ENCODE data around the gene UBE2A.
A peak's percentile ranks its signal among the peaks of the same experiment; 100 is the strongest.

Gene UBE2A

DNA sequence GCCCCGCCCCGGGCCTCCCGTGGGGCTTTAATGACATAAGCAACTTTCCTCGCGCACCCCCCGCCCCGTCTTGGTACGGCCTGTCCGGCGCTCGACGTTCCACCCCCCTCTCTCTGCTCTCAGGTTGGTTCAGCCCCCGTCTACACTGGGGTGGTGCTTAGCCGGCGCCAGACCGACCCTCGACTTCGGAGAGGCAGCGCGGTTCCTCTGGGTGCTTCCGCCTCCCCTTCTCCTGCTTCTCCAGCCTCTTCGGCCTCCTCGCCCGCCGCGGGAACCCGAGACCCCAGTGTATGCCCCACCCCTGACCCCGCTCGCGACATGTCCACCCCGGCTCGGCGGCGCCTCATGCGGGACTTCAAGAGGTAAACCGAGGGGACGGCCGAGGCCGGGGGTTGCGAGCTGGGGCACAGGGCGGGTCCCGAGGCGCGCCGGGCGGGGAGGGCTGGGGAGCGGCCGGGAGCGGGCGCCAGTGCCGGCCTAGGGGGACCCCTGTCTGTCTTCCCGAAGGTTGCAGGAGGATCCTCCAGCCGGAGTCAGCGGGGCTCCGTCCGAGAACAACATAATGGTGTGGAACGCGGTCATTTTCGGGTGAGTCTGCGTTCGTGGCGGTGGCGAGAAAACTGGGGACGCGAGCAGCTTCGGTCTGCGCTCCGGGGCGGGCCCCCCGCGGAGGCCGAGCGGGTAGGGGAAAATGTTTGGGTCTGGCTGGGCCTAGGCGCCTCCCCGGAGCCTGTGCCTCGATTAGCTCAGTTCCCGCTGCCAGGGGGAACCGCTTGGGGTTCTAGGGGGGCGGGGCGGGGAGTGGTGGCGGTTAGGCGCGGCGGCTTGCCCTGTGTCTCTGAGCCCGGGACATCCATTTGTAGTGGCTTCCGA lies at the start of gene UBE2A:
TSS of gene UBE2A (plus strand) at position 170 of the 873 bp plus-strand sequence. CDS start at position 319, 149 bp downstream.
- Histone ChIP-seq H3K27ac (peak within 1 kb of the TSS; percentile 91), H3K79me2 (no peaks in the 10 kb centered on the region)

GRCh38 chrX:119529345-119530276 lies 44.8 kb upstream of the UBE2A start:
- H3K9me3 ChIP-seq (ENCODE audit: control insufficient read depth, low read length): no peaks in the 10 kb centered on the region
- H3K4me1 ChIP-seq: no peaks in the 10 kb centered on the region
- no peak overlapping the region for H3K9ac ChIP-seq
- no peaks in the 10 kb centered on the region for H3K27me3 ChIP-seq (ENCODE audit: control insufficient read depth, insufficient read depth, low read length)
- H3K36me3 ChIP-seq (ENCODE audit: control insufficient read depth, insufficient read depth, low read length): no peaks in the 10 kb centered on the region
- H3K27ac ChIP-seq: no peak overlapping the region
- no peak overlapping the region for H3K4me2 ChIP-seq (ENCODE audit: low read length)
- H3K79me2 ChIP-seq: no peaks in the 10 kb centered on the region
- no peak overlapping the region for H2AFZ ChIP-seq
- no peak overlapping the region for H3K4me3 ChIP-seq (ENCODE audit: low read depth, low read length)
- TF ChIP-seq, protein P1, sequence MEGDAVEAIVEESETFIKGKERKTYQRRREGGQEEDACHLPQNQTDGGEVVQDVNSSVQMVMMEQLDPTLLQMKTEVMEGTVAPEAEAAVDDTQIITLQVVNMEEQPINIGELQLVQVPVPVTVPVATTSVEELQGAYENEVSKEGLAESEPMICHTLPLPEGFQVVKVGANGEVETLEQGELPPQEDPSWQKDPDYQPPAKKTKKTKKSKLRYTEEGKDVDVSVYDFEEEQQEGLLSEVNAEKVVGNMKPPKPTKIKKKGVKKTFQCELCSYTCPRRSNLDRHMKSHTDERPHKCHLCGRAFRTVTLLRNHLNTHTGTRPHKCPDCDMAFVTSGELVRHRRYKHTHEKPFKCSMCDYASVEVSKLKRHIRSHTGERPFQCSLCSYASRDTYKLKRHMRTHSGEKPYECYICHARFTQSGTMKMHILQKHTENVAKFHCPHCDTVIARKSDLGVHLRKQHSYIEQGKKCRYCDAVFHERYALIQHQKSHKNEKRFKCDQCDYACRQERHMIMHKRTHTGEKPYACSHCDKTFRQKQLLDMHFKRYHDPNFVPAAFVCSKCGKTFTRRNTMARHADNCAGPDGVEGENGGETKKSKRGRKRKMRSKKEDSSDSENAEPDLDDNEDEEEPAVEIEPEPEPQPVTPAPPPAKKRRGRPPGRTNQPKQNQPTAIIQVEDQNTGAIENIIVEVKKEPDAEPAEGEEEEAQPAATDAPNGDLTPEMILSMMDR (IDR thresholded peaks at IDR 0.05): no peak

More for the DNA sequence above, at the start of gene UBE2A:
- peak within 1 kb of the TSS; percentile 57 for H3K4me2 ChIP-seq (ENCODE audit: low read length)
- no peaks in the 10 kb centered on the region for H3K4me1 ChIP-seq
- TF ChIP-seq, protein P1 (IDR thresholded peaks at IDR 0.05): peak; percentile 49
- H2AFZ ChIP-seq: peak within 1 kb of the TSS; percentile 86
- H3K27me3 ChIP-seq (ENCODE audit: control insufficient read depth, insufficient read depth, low read length): no peaks in the 10 kb centered on the region
- H3K36me3 ChIP-seq (ENCODE audit: control insufficient read depth, insufficient read depth, low read length): no peaks in the 10 kb centered on the region
- H3K9ac ChIP-seq: peak within 1 kb of the TSS; percentile 91
- H3K4me3 ChIP-seq (ENCODE audit: low read depth, low read length): peak within 1 kb of the TSS; percentile 81
- H3K9me3 ChIP-seq (ENCODE audit: control insufficient read depth, low read length): no peaks in the 10 kb centered on the region

DNA sequence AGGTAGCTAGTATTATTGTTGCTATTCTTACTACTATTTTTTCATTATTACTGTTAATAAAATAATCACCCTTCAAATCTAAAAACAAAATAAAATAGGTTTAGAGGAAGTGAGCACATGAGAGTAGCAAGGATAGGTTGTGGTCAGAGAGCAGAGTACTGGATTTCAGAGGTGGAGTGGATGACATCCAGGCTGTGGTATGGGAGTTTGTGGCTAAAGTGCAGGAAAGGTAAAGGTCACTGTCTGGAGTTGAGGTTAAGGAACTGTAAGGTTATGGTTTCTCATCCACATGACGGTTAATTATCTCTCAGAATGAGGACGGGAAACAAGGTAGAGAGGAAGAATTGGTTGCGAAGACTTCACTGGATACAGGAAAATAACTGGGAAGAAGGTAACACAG lies 36.9 kb upstream of the UBE2A start:
- H3K79me2 ChIP-seq: no peaks in the 10 kb centered on the region
- TF ChIP-seq, protein P1 (IDR thresholded peaks at IDR 0.05): no peak
- no peak overlapping the region for H2AFZ ChIP-seq
- no peaks in the 10 kb centered on the region for H3K4me1 ChIP-seq
- H3K36me3 ChIP-seq (ENCODE audit: control insufficient read depth, insufficient read depth, low read length): no peaks in the 10 kb centered on the region
- no peaks in the 10 kb centered on the region for H3K9me3 ChIP-seq (ENCODE audit: control insufficient read depth, low read length)
- no peak overlapping the region for H3K9ac ChIP-seq
- H3K4me3 ChIP-seq (ENCODE audit: low read depth, low read length): no peak overlapping the region
- H3K27ac ChIP-seq: no peak overlapping the region
- no peak overlapping the region for H3K4me2 ChIP-seq (ENCODE audit: low read length)
- no peaks in the 10 kb centered on the region for H3K27me3 ChIP-seq (ENCODE audit: control insufficient read depth, insufficient read depth, low read length)

GRCh38 chrX:119539872-119540271 lies 34.5 kb upstream of the UBE2A start:
- H3K79me2 ChIP-seq: no peaks in the 10 kb centered on the region
- no peak overlapping the region for H2AFZ ChIP-seq
- no peak overlapping the region for H3K9ac ChIP-seq
- no peaks in the 10 kb centered on the region for H3K4me1 ChIP-seq
- no peak overlapping the region for H3K27ac ChIP-seq
- no peaks in the 10 kb centered on the region for H3K36me3 ChIP-seq (ENCODE audit: control insufficient read depth, insufficient read depth, low read length)
- TF ChIP-seq, protein P1 (IDR thresholded peaks at IDR 0.05): no peak
- no peak overlapping the region for H3K4me3 ChIP-seq (ENCODE audit: low read depth, low read length)
- no peak overlapping the region for H3K4me2 ChIP-seq (ENCODE audit: low read length)
- no peaks in the 10 kb centered on the region for H3K9me3 ChIP-seq (ENCODE audit: control insufficient read depth, low read length)
- no peaks in the 10 kb centered on the region for H3K27me3 ChIP-seq (ENCODE audit: control insufficient read depth, insufficient read depth, low read length)
